HCT116 (cell line): ENCODE results near the gene RPGRIP1. TPM values are rescaled to one million over a fixed set of nuclear protein-coding genes. Genes with fewer than 3 reads are reported as not detected.

ENCODE experiments used
- ATAC-seq: fragments of 200-7000 bp; cut with Tn5 transposase; 2 replicates; pipeline ENCODE4 v1.9.1; 2020; ENCODE audit warnings: mild to moderate bottlenecking, moderate library complexity
- BruUV-seq: library from RNA; stranded (reverse); fragments of 400-500 nt; replicated peaks from 2 replicates; lab custom pipeline; 2021; lab: Mats Ljungman, UMichigan
- CTCF ChIA-PET: fragments of 300-600 bp; sonication (Branson Sonifier 250); formaldehyde crosslinking; loops from one replicate; lab custom pipeline; 2021; ENCODE audit warnings: antibody characterized with exemption; lab: Charles Lee
- POLR2A ChIA-PET: fragments of 300-600, 350-600 bp; sonication (Branson Sonifier 250); formaldehyde crosslinking; loops from one replicate; lab custom pipeline; 2021; ENCODE audit warnings: antibody characterized with exemption; lab: Charles Lee
- RAD21 ChIA-PET, 2 experiments: fragments of 300-600 bp; sonication (Branson Sonifier 250); formaldehyde crosslinking; loops; one replicate each; lab custom pipeline; 2023; ENCODE audit warnings: low total read pairs in 2 of 2; ENCODE audit not compliant: uncharacterized antibody in 2 of 2, unreplicated experiment in 2 of 2, low non-redundant PET in 1 of 2; lab: Charles Lee
- DNase-seq: peaks from one replicate; pipeline ENCODE4 v3.0.0-alpha.2; 2010; ENCODE audit warnings: low read depth, low spot score
- H2AFZ ChIP-seq: fragments of 200-600 bp; shearing (Covaris generic), sonication (generic); 2 replicates; pipeline ENCODE4 v1.6.1; 2017; ENCODE audit warnings: low read depth, mixed run types, mixed read lengths, antibody characterized with exemption, low read length; ENCODE audit not compliant: poor library complexity, severe bottlenecking
- H3K27ac ChIP-seq: 2 replicates; pipeline ENCODE4 v1.5.1; 2012; ENCODE audit warnings: low read depth, low read length
- H3K27me3 ChIP-seq: fragments of 200-600 bp; sonication (generic); 2 replicates; pipeline ENCODE4 v1.6.1; 2016; ENCODE audit warnings: mixed run types, low read length, mixed read lengths; ENCODE audit not compliant: insufficient read depth
- H3K36me3 ChIP-seq, 2 experiments: fragments of 200-500 bp in 1 of 2; fragments of 200-600 bp in 1 of 2; sonication (Bioruptor generic) in 1 of 2; sonication (generic) in 1 of 2; 2 replicates each; pipeline versions ENCODE4 v1.5.1 to v1.6.1; 2014 to 2016; ENCODE audit warnings: low read length in 2 of 2, inconsistent platforms in 1 of 2, mixed read lengths in 1 of 2, mixed run types in 1 of 2; ENCODE audit not compliant: insufficient read depth in 2 of 2, control insufficient read depth in 1 of 2
- H3K4me1 ChIP-seq, 2 experiments: fragments of 200-600 bp in 1 of 2; sonication (generic) in 1 of 2; 2 replicates each; pipeline versions ENCODE4 v1.5.1 to v1.6.1; 2012 to 2017; ENCODE audit warnings: low read length in 2 of 2, inconsistent platforms in 1 of 2, mild to moderate bottlenecking in 1 of 2, mixed read lengths in 1 of 2, mixed run types in 1 of 2, moderate library complexity in 1 of 2; ENCODE audit not compliant: insufficient read depth in 2 of 2, control insufficient read depth in 1 of 2
- H3K4me2 ChIP-seq: fragments of 200-600 bp; sonication (generic); 2 replicates; pipeline ENCODE4 v1.6.1; 2017; ENCODE audit warnings: mixed run types, low read length, mixed read lengths
- H3K4me3 ChIP-seq, 2 experiments: fragments of 200-600 bp in 1 of 2; sonication (generic) in 1 of 2; replicated peaks in 1 of 2; 2 replicates each; pipeline ENCODE4 v1.5.1; 2011 to 2016; ENCODE audit warnings: low read length in 2 of 2, control low read depth in 1 of 2, low read depth in 1 of 2, mild to moderate bottlenecking in 1 of 2, mixed read lengths in 1 of 2, mixed run types in 1 of 2
- H3K79me2 ChIP-seq: fragments of 200-600 bp; sonication (generic); 2 replicates; pipeline ENCODE4 v1.6.1; 2017; ENCODE audit warnings: mild to moderate bottlenecking, mixed run types, low read length, moderate library complexity, mixed read lengths; ENCODE audit not compliant: insufficient read depth
- H3K9ac ChIP-seq: fragments of 200-600 bp; sonication (generic); 2 replicates; pipeline ENCODE4 v1.6.1; 2016; ENCODE audit warnings: low read length, mixed read lengths
- H3K9me2 ChIP-seq: fragments of 200-600 bp; sonication (generic), shearing (Covaris generic); 2 replicates; pipeline ENCODE4 v1.6.1; 2017; ENCODE audit warnings: mixed run types, mild to moderate bottlenecking, moderate library complexity; ENCODE audit not compliant: insufficient read depth
- H3K9me3 ChIP-seq, 2 experiments: fragments of 200-500 bp in 1 of 2; fragments of 200-600 bp in 1 of 2; sonication (Bioruptor generic) in 1 of 2; sonication (generic) in 1 of 2; 2 replicates each; pipeline ENCODE4 v1.6.1; 2014 to 2017; ENCODE audit warnings: low read length in 2 of 2, mixed read lengths in 2 of 2, inconsistent platforms in 1 of 2, low read depth in 1 of 2, mild to moderate bottlenecking in 1 of 2, mixed run types in 1 of 2, moderate library complexity in 1 of 2; ENCODE audit not compliant: control insufficient read depth in 1 of 2, insufficient read depth in 1 of 2
- H4K20me1 ChIP-seq: fragments of 200-600 bp; sonication (generic), shearing (Covaris generic); 2 replicates; pipeline ENCODE4 v1.6.1; 2017; ENCODE audit warnings: mixed run types, mild to moderate bottlenecking, moderate library complexity; ENCODE audit not compliant: insufficient read depth
- CBX3 ChIP-seq: IDR thresholded peaks from 2 replicates; pipeline ENCODE4 v1.6.1; 2012; ENCODE audit warnings: low read depth
- CEBPB ChIP-seq: IDR thresholded peaks from 2 replicates; pipeline ENCODE4 v1.6.1; 2012; ENCODE audit warnings: low read depth
- EGR1 ChIP-seq: IDR thresholded peaks from 2 replicates; pipeline ENCODE4 v1.6.1; 2012; ENCODE audit warnings: low read depth
- ELF1 ChIP-seq: IDR thresholded peaks from 2 replicates; pipeline ENCODE4 v1.6.1; 2012; ENCODE audit warnings: low read depth, borderline replicate concordance
- EZH2 ChIP-seq: fragments of 200-600 bp; sonication (generic); IDR thresholded peaks from 2 replicates; pipeline ENCODE4 v1.6.1; 2017; ENCODE audit warnings: antibody characterized with exemption, mixed run types
- EZH2phosphoT487 ChIP-seq: fragments of 200-600 bp; IDR thresholded peaks from 2 replicates; pipeline ENCODE4 v1.6.1; 2018; ENCODE audit warnings: antibody characterized with exemption, borderline replicate concordance
- FOSL1 ChIP-seq: IDR thresholded peaks from 2 replicates; pipeline ENCODE4 v1.6.1; 2012; ENCODE audit warnings: low read depth
- JUND ChIP-seq: IDR thresholded peaks from 2 replicates; pipeline ENCODE4 v1.6.1; 2012
- POLR2A ChIP-seq: IDR thresholded peaks from 2 replicates; pipeline ENCODE4 v1.7.0; 2011; ENCODE audit warnings: borderline replicate concordance; ENCODE audit not compliant: insufficient read depth, insufficient read length; ENCODE audit errors: extremely low read depth
- RAD21 ChIP-seq: IDR thresholded peaks from 2 replicates; pipeline ENCODE4 v1.6.1; 2012; ENCODE audit warnings: low read depth, mild to moderate bottlenecking
- SP1 ChIP-seq: IDR thresholded peaks from 2 replicates; pipeline ENCODE4 v1.6.1; 2012; ENCODE audit warnings: low read depth
- SRF ChIP-seq: IDR thresholded peaks from 2 replicates; pipeline ENCODE4 v1.6.1; 2012; ENCODE audit warnings: low read depth
- TCF7L2 ChIP-seq: IDR thresholded peaks from 2 replicates; pipeline ENCODE4 v1.7.0; 2011; ENCODE audit warnings: borderline replicate concordance, inconsistent platforms; ENCODE audit not compliant: insufficient read depth, insufficient read length; ENCODE audit errors: extremely low read depth
- ZNF274 ChIP-seq: fragments of 200-500 bp; sonication (Bioruptor generic); IDR thresholded peaks from 2 replicates; pipeline ENCODE4 v1.6.1; 2014; ENCODE audit warnings: mild to moderate bottlenecking, low read depth, low read length, inconsistent platforms
- intact Hi-C: fragments of 100-400 bp; cut with micrococcal nuclease; formaldehyde crosslinking; loops from 2 replicates; pipeline ENCODE4 v1.10.0; 2022
- total RNA-seq: library from RNA; stranded (reverse); gene quantifications from one replicate; pipeline ENCODE4 v1.2.1, GENCODE V29; 2021; ENCODE audit not compliant: unreplicated experiment
- TF ChIP-seq, protein P1 (sequence below): IDR thresholded peaks from 2 replicates; pipeline ENCODE4 v1.6.1; 2011; ENCODE audit warnings: mild to moderate bottlenecking, low read length, moderate library complexity; ENCODE audit not compliant: insufficient replicate concordance; ENCODE audit errors: extremely low read depth
- TF ChIP-seq, protein P2 (sequence below): IDR thresholded peaks from 2 replicates; pipeline ENCODE4 v1.6.1; 2012; ENCODE audit warnings: low read depth
- TF ChIP-seq, protein P3 (sequence below): IDR thresholded peaks from 2 replicates; pipeline ENCODE4 v1.6.1; 2012
- TF ChIP-seq, protein P4 (sequence below): IDR thresholded peaks from 2 replicates; pipeline ENCODE4 v1.6.1; 2012

The RPGRIP1 gene
- total RNA-seq, 1 experiment from 2014 or later = not detected

DNA sequence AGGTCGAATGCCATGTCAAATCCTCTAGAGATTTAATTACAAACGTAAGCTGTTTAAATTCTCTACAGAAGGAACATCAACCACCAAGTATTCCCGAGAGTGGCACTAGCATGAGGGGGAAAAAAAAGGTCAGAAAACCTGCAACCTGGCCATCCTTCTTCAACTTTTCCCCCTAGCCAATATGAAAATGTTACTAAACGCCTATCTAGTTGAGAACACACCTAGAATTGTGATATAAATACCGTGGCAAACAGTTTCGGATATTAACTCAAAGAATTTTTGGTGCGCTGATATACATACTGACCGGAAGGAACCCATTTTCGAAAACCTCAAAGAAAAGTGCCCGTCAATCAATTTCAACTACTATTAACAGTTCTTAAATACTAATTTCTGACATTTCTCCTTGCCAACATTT, 12.4 kb upstream of the RPGRIP1 start:
- H3K4me2 ChIP-seq = peak overlapping the region; percentile 95
- peaks cover 69% of the 10 kb centered on the region for H3K79me2 ChIP-seq
- H3K9ac ChIP-seq = peak overlapping the region; percentile 100
- CTCF ChIA-PET = no interaction called here
- H3K9me2 ChIP-seq = no peaks in the 10 kb centered on the region
- POLR2A ChIA-PET = no interaction called here
- peaks cover 46 to 50% of the 10 kb centered on the region in 2 experiments for H3K36me3 ChIP-seq
- TF ChIP-seq ZNF274 (no peak), ELF1 (no peak), FOSL1 (no peak), JUND (no peak), SRF (no peak), EZH2 (no peak), SP1 (no peak), RAD21 (no peak), EGR1 (no peak), CEBPB (no peak), CBX3 (no peak), TCF7L2 (no peak), POLR2A (no peak), EZH2phosphoT487 (no peak)
- TF ChIP-seq, protein P1, sequence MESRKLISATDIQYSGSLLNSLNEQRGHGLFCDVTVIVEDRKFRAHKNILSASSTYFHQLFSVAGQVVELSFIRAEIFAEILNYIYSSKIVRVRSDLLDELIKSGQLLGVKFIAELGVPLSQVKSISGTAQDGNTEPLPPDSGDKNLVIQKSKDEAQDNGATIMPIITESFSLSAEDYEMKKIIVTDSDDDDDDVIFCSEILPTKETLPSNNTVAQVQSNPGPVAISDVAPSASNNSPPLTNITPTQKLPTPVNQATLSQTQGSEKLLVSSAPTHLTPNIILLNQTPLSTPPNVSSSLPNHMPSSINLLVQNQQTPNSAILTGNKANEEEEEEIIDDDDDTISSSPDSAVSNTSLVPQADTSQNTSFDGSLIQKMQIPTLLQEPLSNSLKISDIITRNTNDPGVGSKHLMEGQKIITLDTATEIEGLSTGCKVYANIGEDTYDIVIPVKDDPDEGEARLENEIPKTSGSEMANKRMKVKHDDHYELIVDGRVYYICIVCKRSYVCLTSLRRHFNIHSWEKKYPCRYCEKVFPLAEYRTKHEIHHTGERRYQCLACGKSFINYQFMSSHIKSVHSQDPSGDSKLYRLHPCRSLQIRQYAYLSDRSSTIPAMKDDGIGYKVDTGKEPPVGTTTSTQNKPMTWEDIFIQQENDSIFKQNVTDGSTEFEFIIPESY = no peak
- TF ChIP-seq, protein P2, sequence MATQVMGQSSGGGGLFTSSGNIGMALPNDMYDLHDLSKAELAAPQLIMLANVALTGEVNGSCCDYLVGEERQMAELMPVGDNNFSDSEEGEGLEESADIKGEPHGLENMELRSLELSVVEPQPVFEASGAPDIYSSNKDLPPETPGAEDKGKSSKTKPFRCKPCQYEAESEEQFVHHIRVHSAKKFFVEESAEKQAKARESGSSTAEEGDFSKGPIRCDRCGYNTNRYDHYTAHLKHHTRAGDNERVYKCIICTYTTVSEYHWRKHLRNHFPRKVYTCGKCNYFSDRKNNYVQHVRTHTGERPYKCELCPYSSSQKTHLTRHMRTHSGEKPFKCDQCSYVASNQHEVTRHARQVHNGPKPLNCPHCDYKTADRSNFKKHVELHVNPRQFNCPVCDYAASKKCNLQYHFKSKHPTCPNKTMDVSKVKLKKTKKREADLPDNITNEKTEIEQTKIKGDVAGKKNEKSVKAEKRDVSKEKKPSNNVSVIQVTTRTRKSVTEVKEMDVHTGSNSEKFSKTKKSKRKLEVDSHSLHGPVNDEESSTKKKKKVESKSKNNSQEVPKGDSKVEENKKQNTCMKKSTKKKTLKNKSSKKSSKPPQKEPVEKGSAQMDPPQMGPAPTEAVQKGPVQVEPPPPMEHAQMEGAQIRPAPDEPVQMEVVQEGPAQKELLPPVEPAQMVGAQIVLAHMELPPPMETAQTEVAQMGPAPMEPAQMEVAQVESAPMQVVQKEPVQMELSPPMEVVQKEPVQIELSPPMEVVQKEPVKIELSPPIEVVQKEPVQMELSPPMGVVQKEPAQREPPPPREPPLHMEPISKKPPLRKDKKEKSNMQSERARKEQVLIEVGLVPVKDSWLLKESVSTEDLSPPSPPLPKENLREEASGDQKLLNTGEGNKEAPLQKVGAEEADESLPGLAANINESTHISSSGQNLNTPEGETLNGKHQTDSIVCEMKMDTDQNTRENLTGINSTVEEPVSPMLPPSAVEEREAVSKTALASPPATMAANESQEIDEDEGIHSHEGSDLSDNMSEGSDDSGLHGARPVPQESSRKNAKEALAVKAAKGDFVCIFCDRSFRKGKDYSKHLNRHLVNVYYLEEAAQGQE = no peak
- TF ChIP-seq, protein P3, sequence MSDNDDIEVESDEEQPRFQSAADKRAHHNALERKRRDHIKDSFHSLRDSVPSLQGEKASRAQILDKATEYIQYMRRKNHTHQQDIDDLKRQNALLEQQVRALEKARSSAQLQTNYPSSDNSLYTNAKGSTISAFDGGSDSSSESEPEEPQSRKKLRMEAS = no peak
- TF ChIP-seq, protein P4, sequence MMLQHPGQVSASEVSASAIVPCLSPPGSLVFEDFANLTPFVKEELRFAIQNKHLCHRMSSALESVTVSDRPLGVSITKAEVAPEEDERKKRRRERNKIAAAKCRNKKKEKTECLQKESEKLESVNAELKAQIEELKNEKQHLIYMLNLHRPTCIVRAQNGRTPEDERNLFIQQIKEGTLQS = no peak
- H4K20me1 ChIP-seq = peaks cover 56% of the 10 kb centered on the region
- no TSS peak for BruUV-seq
- peaks cover 14 to 52% of the 10 kb centered on the region in 2 experiments for H3K4me1 ChIP-seq
- H3K27ac ChIP-seq = no peak overlapping the region
- no peak for ATAC-seq
- RAD21 ChIA-PET = interaction anchor here in 1 of 2 experiments (0.7 kb wide), 1 partner anchor 38 kb away, joined by 3 read pairs; no protein-coding TSS in a partner anchor
- peak overlapping the region; percentile 91 to 98 for H3K4me3 ChIP-seq
- intact Hi-C loops = no loop called here
- no peaks in the 10 kb centered on the region for H3K9me3 ChIP-seq
- H2AFZ ChIP-seq = no peak overlapping the region
- no peaks in the 10 kb centered on the region for H3K27me3 ChIP-seq
- DNase-seq = no peak
